ENCODE results near the gene TENM4.
A peak's percentile ranks its signal among the peaks of the same experiment; 100 is the strongest.

The TENM4 gene

GRCh38 chr11:78657968-78658839 is 782.6 kb downstream of the TENM4 start:
- no peak for DNase-seq (ENCODE audit: low read depth)

- no peak for DNase-seq (ENCODE audit: low read depth)
These were observed 783.4 kb downstream of the TENM4 start for GRCh38 chr11:78657441-78657840.

- DNase-seq (ENCODE audit: low read depth) = no peak
These were observed 783.8 kb downstream of the TENM4 start for GRCh38 chr11:78656984-78657383.

- no peak for DNase-seq (ENCODE audit: low read depth)
These were observed 784.5 kb downstream of the TENM4 start for GRCh38 chr11:78656327-78656726.

- no peak for DNase-seq (ENCODE audit: low read depth)
These were observed 785.3 kb downstream of the TENM4 start for GRCh38 chr11:78655561-78655960.

- no peak for DNase-seq (ENCODE audit: low read depth)
These were observed 786.0 kb downstream of the TENM4 start for GRCh38 chr11:78654866-78655265.

GRCh38 chr11:78654071-78654470 is 786.8 kb downstream of the TENM4 start:
- DNase-seq (ENCODE audit: low read depth) = no peak

- DNase-seq (ENCODE audit: low read depth) = no peak
These were observed 787.4 kb downstream of the TENM4 start for GRCh38 chr11:78653294-78653909.

- DNase-seq (ENCODE audit: low read depth) = no peak
These were observed 788.0 kb downstream of the TENM4 start for GRCh38 chr11:78652843-78653239.

- no peak for DNase-seq (ENCODE audit: low read depth)
These were observed 788.6 kb downstream of the TENM4 start for GRCh38 chr11:78651923-78652842.

GRCh38 chr11:78651136-78651775 is 789.6 kb downstream of the TENM4 start:
- no peak for DNase-seq (ENCODE audit: low read depth)

- DNase-seq (ENCODE audit: low read depth) = no peak
These were observed 791.2 kb downstream of the TENM4 start for GRCh38 chr11:78649361-78650215.

- DNase-seq (ENCODE audit: low read depth) = no peak
These were observed 792.6 kb downstream of the TENM4 start for GRCh38 chr11:78647986-78648875.

GRCh38 chr11:78647266-78647915 is 793.4 kb downstream of the TENM4 start:
- DNase-seq (ENCODE audit: low read depth) = no peak

GRCh38 chr11:78646564-78647185 is 794.2 kb downstream of the TENM4 start:
- peak; percentile 20 for DNase-seq (ENCODE audit: low read depth)

GRCh38 chr11:78645226-78646202 is 795.3 kb downstream of the TENM4 start:
- peak; percentile 32 for DNase-seq (ENCODE audit: low read depth)

- no peak for DNase-seq (ENCODE audit: low read depth)
These were observed 797.2 kb downstream of the TENM4 start for GRCh38 chr11:78643676-78644056.
